ENCODE data around the gene NAXD.
"Not testable (repeated sequence)": the region's sequence is repeated elsewhere in the genome, so short reads cannot be mapped to it uniquely, and the experiment has no call there.

DNA sequence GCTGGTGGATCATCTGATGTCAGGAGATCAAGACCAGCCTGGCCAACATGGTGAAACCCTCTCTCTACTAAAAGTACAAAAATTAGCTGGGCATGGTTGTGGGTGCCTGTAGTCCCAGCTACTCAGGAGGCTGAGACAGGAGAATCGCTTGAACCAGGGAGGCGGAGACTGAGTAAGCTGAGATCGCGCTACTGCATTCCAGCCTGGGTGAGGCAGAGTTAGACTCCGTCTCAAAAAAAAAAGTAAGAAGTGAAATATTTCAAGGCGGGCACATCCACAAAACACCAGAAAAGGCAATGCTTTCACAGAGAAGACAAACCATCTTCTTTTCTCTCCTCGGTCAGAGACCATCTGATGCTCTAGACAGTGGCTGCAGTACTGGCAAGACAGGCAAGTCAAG, 45.4 kb upstream of the NAXD start:
- TF ChIP-seq, protein P1, sequence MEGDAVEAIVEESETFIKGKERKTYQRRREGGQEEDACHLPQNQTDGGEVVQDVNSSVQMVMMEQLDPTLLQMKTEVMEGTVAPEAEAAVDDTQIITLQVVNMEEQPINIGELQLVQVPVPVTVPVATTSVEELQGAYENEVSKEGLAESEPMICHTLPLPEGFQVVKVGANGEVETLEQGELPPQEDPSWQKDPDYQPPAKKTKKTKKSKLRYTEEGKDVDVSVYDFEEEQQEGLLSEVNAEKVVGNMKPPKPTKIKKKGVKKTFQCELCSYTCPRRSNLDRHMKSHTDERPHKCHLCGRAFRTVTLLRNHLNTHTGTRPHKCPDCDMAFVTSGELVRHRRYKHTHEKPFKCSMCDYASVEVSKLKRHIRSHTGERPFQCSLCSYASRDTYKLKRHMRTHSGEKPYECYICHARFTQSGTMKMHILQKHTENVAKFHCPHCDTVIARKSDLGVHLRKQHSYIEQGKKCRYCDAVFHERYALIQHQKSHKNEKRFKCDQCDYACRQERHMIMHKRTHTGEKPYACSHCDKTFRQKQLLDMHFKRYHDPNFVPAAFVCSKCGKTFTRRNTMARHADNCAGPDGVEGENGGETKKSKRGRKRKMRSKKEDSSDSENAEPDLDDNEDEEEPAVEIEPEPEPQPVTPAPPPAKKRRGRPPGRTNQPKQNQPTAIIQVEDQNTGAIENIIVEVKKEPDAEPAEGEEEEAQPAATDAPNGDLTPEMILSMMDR (IDR thresholded peaks at IDR 0.05; ENCODE audit: low read depth, low read length): not testable (repeated sequence)
- not testable (repeated sequence) for TF ChIP-seq EZH2phosphoT487 (IDR thresholded peaks at IDR 0.05; ENCODE audit: low read depth)
